ENCODE measurements around the gene AAMP.

- TF ChIP-seq CTCF (IDR thresholded peaks at IDR 0.05), result no peak
- no peak for TF ChIP-seq POLR2A (IDR thresholded peaks at IDR 0.05)
Observed at GRCh38 chr2:218236829-218237228, 33.1 kb downstream of the AAMP start.
